ENCODE data around the gene KLK7.

DNA sequence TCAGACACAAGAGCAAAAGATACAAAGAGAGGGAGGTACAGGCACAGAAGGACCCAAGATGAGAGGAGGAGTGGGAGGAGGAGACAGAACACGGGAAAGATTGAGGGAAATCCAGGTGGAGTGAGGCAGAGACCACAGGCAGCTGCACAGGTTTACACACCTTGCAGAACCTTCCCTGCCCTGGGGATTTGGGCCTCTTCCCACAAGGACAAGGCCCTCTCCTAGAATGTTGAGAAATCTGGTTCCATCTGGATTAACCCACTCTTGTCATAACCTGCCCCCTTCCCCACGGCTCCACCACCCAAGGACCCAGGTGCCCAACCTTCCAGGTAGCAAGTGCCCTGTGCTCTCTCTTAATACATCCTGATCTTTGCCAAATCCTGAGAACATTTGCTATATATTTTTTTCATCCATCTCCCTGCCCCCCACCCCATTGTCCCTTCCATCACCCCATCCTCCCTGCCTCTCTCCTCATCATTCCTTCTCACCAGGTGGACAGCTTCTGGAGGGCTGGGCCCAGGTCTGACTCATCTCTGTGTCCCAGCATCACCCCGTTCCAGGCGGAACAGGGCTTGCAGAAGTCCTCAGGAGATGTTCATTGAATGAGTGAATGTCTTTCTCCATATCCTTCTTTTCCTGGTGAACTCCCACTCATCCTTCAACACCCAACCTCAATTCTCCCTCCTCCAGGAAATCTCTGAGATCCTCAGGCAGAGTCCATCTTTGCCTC, 26.5 kb upstream of the KLK7 start:
- TF ChIP-seq, protein P1, sequence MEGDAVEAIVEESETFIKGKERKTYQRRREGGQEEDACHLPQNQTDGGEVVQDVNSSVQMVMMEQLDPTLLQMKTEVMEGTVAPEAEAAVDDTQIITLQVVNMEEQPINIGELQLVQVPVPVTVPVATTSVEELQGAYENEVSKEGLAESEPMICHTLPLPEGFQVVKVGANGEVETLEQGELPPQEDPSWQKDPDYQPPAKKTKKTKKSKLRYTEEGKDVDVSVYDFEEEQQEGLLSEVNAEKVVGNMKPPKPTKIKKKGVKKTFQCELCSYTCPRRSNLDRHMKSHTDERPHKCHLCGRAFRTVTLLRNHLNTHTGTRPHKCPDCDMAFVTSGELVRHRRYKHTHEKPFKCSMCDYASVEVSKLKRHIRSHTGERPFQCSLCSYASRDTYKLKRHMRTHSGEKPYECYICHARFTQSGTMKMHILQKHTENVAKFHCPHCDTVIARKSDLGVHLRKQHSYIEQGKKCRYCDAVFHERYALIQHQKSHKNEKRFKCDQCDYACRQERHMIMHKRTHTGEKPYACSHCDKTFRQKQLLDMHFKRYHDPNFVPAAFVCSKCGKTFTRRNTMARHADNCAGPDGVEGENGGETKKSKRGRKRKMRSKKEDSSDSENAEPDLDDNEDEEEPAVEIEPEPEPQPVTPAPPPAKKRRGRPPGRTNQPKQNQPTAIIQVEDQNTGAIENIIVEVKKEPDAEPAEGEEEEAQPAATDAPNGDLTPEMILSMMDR (IDR thresholded peaks at IDR 0.05): no peak
- TF ChIP-seq POLR2A (IDR thresholded peaks at IDR 0.05): no peak
